Liver (tissue), 9 donors: ENCODE measurements around the gene SIK3. TPM values are rescaled to one million over a fixed set of nuclear protein-coding genes. Genes with fewer than 3 reads are reported as not detected.

ENCODE experiments used
- DNase-seq: peaks from one replicate; pipeline ENCODE4 v3.0.0-alpha.2; 2017; ENCODE audit warnings: low spot score
- H3K27ac ChIP-seq, 2 donors: one replicate each; pipeline ENCODE4 v1.7.0; 2013; ENCODE audit warnings: inconsistent platforms in 2 of 2, low read length in 2 of 2, control low read depth in 1 of 2, low read depth in 1 of 2, mild to moderate bottlenecking in 1 of 2
- H3K27me3 ChIP-seq, 4 donors: one replicate each; pipeline versions ENCODE4 v1.6.1 to v1.7.0; 2013; ENCODE audit warnings: low read length in 3 of 4, inconsistent platforms in 1 of 4, mild to moderate bottlenecking in 1 of 4, moderate library complexity in 1 of 4; ENCODE audit not compliant: control insufficient read depth in 4 of 4, insufficient read depth in 4 of 4
- H3K36me3 ChIP-seq, 4 donors: one replicate each; pipeline versions ENCODE4 v1.6.1 to v1.7.0; 2013; ENCODE audit warnings: low read length in 3 of 4, mild to moderate bottlenecking in 3 of 4, low read depth in 1 of 4, moderate library complexity in 1 of 4; ENCODE audit not compliant: control insufficient read depth in 4 of 4, insufficient read depth in 3 of 4
- H3K4me1 ChIP-seq, 4 donors: one replicate each; pipeline versions ENCODE4 v1.6.1 to v1.7.0; 2013; ENCODE audit warnings: low read length in 3 of 4, mild to moderate bottlenecking in 3 of 4, moderate library complexity in 1 of 4; ENCODE audit not compliant: control insufficient read depth in 4 of 4, insufficient read depth in 4 of 4
- H3K4me3 ChIP-seq, 3 donors: one replicate each; pipeline versions ENCODE4 v1.6.1 to v1.7.0; 2013; ENCODE audit warnings: low read length in 3 of 3, control low read depth in 1 of 3, low read depth in 1 of 3, mild to moderate bottlenecking in 1 of 3
- H3K9ac ChIP-seq, 2 donors: one replicate each; pipeline ENCODE4 v1.7.0; 2013; ENCODE audit warnings: low read length in 2 of 2, mild to moderate bottlenecking in 2 of 2, moderate library complexity in 2 of 2, control low read depth in 1 of 2, low read depth in 1 of 2
- H3K9me3 ChIP-seq, 4 donors: one replicate each; pipeline versions ENCODE4 v1.6.1 to v1.7.0; 2013; ENCODE audit warnings: low read length in 3 of 4; ENCODE audit not compliant: control insufficient read depth in 4 of 4
- CTCF ChIP-seq: fragments of 150-350 bp; IDR thresholded peaks from 2 replicates; pipeline ENCODE4 v1.5.1; 2017; ENCODE audit warnings: improper control_type of control experiment, low read depth, low read length; ENCODE audit not compliant: missing input control
- EGR1 ChIP-seq, 2 donors: IDR thresholded peaks; 2 replicates each; pipeline ENCODE4 v1.6.1; 2016 to 2018; ENCODE audit warnings: antibody characterized with exemption in 2 of 2, low read depth in 2 of 2
- FOXA1 ChIP-seq: IDR thresholded peaks from 2 replicates; pipeline ENCODE4 v1.6.1; 2016; ENCODE audit warnings: antibody characterized with exemption
- FOXA2 ChIP-seq: IDR thresholded peaks from 2 replicates; pipeline ENCODE4 v1.6.1; 2016; ENCODE audit warnings: antibody characterized with exemption
- GABPA ChIP-seq, 2 donors: IDR thresholded peaks in 1 of 2; conservative IDR thresholded peaks in 1 of 2; 2 replicates each; pipeline ENCODE4 v1.6.1; 2016; ENCODE audit warnings: antibody characterized with exemption in 2 of 2, mild to moderate bottlenecking in 1 of 2, moderate library complexity in 1 of 2
- HNF4A ChIP-seq, 2 donors: conservative IDR thresholded peaks; 2 replicates each; pipeline ENCODE4 v1.6.1; 2016; ENCODE audit warnings: antibody characterized with exemption in 2 of 2, mild to moderate bottlenecking in 2 of 2
- HNF4G ChIP-seq: IDR thresholded peaks from 2 replicates; pipeline ENCODE4 v1.6.1; 2016; ENCODE audit warnings: antibody characterized with exemption
- JUND ChIP-seq, 2 donors: IDR thresholded peaks; 2 replicates each; pipeline ENCODE4 v1.6.1; 2016; ENCODE audit warnings: antibody characterized with exemption in 2 of 2
- MAX ChIP-seq: IDR thresholded peaks from 2 replicates; pipeline ENCODE4 v1.6.1; 2016; ENCODE audit warnings: antibody characterized with exemption
- NR2F2 ChIP-seq: IDR thresholded peaks from 2 replicates; pipeline ENCODE4 v1.6.1; 2016; ENCODE audit warnings: antibody characterized with exemption
- RAD21 ChIP-seq, 2 donors: IDR thresholded peaks; 2 replicates each; pipeline ENCODE4 v1.6.1; 2016; ENCODE audit warnings: antibody characterized with exemption in 2 of 2, mild to moderate bottlenecking in 2 of 2
- REST ChIP-seq: IDR thresholded peaks from 2 replicates; pipeline ENCODE4 v1.6.1; 2016; ENCODE audit warnings: antibody characterized with exemption, mild to moderate bottlenecking
- RXRA ChIP-seq, 2 donors: IDR thresholded peaks; 2 replicates each; pipeline ENCODE4 v1.6.1; 2017 to 2018; ENCODE audit warnings: antibody characterized with exemption in 2 of 2, mild to moderate bottlenecking in 1 of 2
- SP1 ChIP-seq: IDR thresholded peaks from 2 replicates; pipeline ENCODE4 v1.6.1; 2018; ENCODE audit warnings: antibody characterized with exemption, mild to moderate bottlenecking
- TAF1 ChIP-seq: conservative IDR thresholded peaks from 2 replicates; pipeline ENCODE4 v1.6.1; 2016; ENCODE audit warnings: antibody characterized with exemption, mild to moderate bottlenecking
- YY1 ChIP-seq: IDR thresholded peaks from 2 replicates; pipeline ENCODE4 v1.6.1; 2016; ENCODE audit warnings: antibody characterized with exemption, mild to moderate bottlenecking
- ZBTB33 ChIP-seq: IDR thresholded peaks from 2 replicates; pipeline ENCODE4 v1.6.1; 2016; ENCODE audit warnings: antibody characterized with exemption
- WGBS: extraction: QIAGEN DNeasy Blood & Tissue Kit; methylation state at CpG from one replicate; pipeline ENCODE4 v1.1.7; 2013; 5-methylcytosine and 5-hydroxymethylcytosine counted together
- polyA plus RNA-seq, 2 donors: library from polyadenylated mRNA; stranded (reverse) in 1 of 2; unstranded in 1 of 2; fragments of 200-250 nt in 1 of 2; fragments of >200 nt in 1 of 2; fragmentation: Nextera tagmentation in 1 of 2; extraction: Ambion mirVana in 1 of 2; gene quantifications; one replicate each; pipeline versions ENCODE4 v1.2.1 to v1.2.3, GENCODE V29; 2013 to 2015
- total RNA-seq, 2 donors: library from RNA; depleted of rRNA; stranded (reverse); fragments of >200 nt; gene quantifications; one replicate each; pipeline ENCODE4 v1.2.3, GENCODE V29; 2014
- donor health status: healthy.
- donor health status: healthy.
- donor health status: healthy.
- donor health status: healthy.
- donor health status: healthy.

SIK3 gene
- total and polyA plus RNA-seq, 4 donors: 6.9 to 52.4 (median 14.4) TPM

- no peaks in the 10 kb centered on the region for H3K9me3 ChIP-seq
- TF ChIP-seq RXRA (IDR thresholded peaks at IDR 0.05): no peak
- TF ChIP-seq JUND (IDR thresholded peaks at IDR 0.05): no peak
- TF ChIP-seq ZBTB33: no peak
- no peak for TF ChIP-seq EGR1 (IDR thresholded peaks at IDR 0.05; ENCODE audit: low read depth in 2 of 2)
- no peak for TF ChIP-seq CTCF
- TF ChIP-seq TAF1: no peak
- TF ChIP-seq FOXA1: no peak
- no peak for TF ChIP-seq MAX
- TF ChIP-seq SP1: no peak
- TF ChIP-seq GABPA (IDR thresholded peaks at IDR 0.05 in 1 of 2, conservative IDR thresholded peaks at IDR 0.05 in 1 of 2): no peak
- no peak for TF ChIP-seq FOXA2
- TF ChIP-seq NR2F2: no peak
- no peak for TF ChIP-seq HNF4G
- no peak for TF ChIP-seq YY1
- TF ChIP-seq HNF4A (conservative IDR thresholded peaks at IDR 0.05): no peak
Observed at GRCh38 chr11:116844722-116845121, 253.5 kb downstream of the SIK3 start.

GRCh38 chr11:116843661-116844060, 254.6 kb downstream of the SIK3 start:
- Histone ChIP-seq H3K27ac (no peak overlapping the region), H3K9me3 (no peaks in the 10 kb centered on the region), H3K4me1 (peaks cover 22 to 38% (median 32%) of the 10 kb centered on the region in 4 donors), H3K27me3 (no peaks in the 10 kb centered on the region), H3K9ac (no peak overlapping the region), H3K4me3 (no peak overlapping the region), H3K36me3 (peaks cover 7 to 44% (median 22%) of the 10 kb centered on the region in 4 donors)
- no peak for DNase-seq
- 98% methylated on average over 9 of the region's 9 CpGs for WGBS
- TF ChIP-seq MAX (no peak), FOXA1 (no peak), ZBTB33 (no peak), HNF4G (no peak), EGR1 (IDR thresholded peaks at IDR 0.05; ENCODE audit: low read depth in 2 of 2) (no peak), REST (no peak), TAF1 (no peak), RAD21 (IDR thresholded peaks at IDR 0.05) (no peak), GABPA (IDR thresholded peaks at IDR 0.05 in 1 of 2, conservative IDR thresholded peaks at IDR 0.05 in 1 of 2) (no peak)

More at GRCh38 chr11:116844722-116845121, 253.5 kb downstream of the SIK3 start:
- DNase-seq: no peak
- WGBS: 85% methylated on average over 4 of the region's 4 CpGs
- Histone ChIP-seq H3K4me3 (no peak overlapping the region), H3K27ac (no peak overlapping the region), H3K36me3 (peaks cover 12 to 53% (median 25%) of the 10 kb centered on the region in 4 donors), H3K27me3 (no peaks in the 10 kb centered on the region), H3K9ac (no peak overlapping the region), H3K4me1 (peaks cover 19 to 28% (median 23%) of the 10 kb centered on the region in 4 donors)
